Uterine smooth muscle cell (primary cell): Measurements from ENCODE around the gene ECPAS. TPM values are rescaled to one million over a fixed set of nuclear protein-coding genes. Genes with fewer than 3 reads are reported as not detected.

Experiments used
- total RNA-seq: library from RNA; depleted of rRNA; stranded (reverse); fragments of >200 nt; gene quantifications from 2 replicates; pipeline ENCODE4 v1.2.3, GENCODE V29; 2014

Gene ECPAS
- 125 and 144 TPM in 2 replicates for total RNA-seq

GRCh38 chr9:111483858-111484571, at the start of gene ECPAS:
ECPAS (minus strand) TSS chr9:111484383; CDS start chr9:111472918, 11,465 bp downstream.

DNA sequence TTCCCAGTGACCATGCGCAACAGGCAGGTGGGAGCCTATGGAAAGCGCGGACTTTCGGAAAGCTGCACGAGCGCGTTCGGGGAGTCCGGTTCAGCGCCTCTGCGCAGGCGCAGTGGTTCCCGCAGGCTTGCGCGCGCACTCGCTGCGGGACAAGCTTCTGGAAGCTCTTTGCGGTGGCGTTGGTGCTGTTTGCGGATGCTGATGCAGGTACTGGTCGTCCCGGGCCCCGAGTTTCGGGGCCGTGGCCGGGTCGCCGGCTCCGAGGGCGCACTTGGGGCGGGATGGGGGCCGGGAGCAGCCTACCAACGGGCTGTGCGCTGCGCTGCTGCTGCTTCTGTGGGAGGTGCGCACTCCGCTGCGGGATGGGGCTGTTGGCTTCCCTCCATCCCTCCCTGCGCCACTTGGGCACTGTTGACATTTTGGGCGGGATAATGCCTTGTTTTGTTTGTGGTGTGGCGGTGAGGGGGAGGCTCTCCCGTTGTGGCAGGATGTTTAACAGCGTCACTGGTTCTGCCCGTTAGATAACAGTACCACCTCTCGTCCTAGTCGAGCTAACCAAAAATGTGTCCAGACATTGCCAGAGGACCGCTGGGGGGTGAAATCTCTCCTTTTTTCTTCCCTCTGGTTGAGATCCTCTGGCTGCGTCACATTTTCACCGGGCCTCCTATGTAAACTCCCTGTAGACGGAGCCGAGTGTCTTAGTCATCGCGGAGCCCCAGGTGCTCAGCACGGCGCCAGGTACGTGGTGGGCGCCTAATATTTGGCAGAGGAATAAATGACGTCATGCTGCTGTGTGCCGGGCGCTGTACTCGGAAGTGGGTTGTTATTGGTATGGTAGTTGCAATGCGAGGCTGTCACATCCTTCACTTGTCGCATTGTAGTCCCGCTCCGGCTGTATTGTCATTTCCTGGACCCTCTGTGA, 41.1 kb upstream of the ECPAS start, which contains the start of gene ZNF483:
ZNF483 (plus strand) TSS at position 124 of the 922 bp plus-strand sequence. CDS start 2,217 bp downstream, outside the sequence.

GRCh38 chr9:111330124-111330523, 154.1 kb downstream of the ECPAS start, which contains the start of gene OR2K2:
OR2K2 (minus strand) TSS chr9:111330224; CDS start chr9:111328433, 1,791 bp downstream.

Other genes starting within 250 kb of the ECPAS start
- gene OR2K2, start 154.2 kb downstream of the ECPAS start, total RNA-seq: not detected in 2 replicates
- 1.9 and 2.4 TPM in 2 replicates for gene ZNF483, start 40.8 kb upstream of the ECPAS start, total RNA-seq
- 77.0 and 89.0 TPM in 2 replicates for gene PTGR1, start 115.3 kb upstream of the ECPAS start, total RNA-seq
- gene DNAJC25, start 147.0 kb upstream of the ECPAS start, total RNA-seq: 9.5 and 9.6 TPM in 2 replicates
- 89.9 and 104 TPM in 2 replicates for gene GNG10, start 177.2 kb upstream of the ECPAS start, total RNA-seq